ENCODE data around the gene PMF1.
A peak's percentile ranks its signal among the peaks of the same experiment; 100 is the strongest.
"Not testable (repeated sequence)": the region's sequence is repeated elsewhere in the genome, so short reads cannot be mapped to it uniquely, and the experiment has no call there.

The PMF1 gene

GRCh38 chr1:156212833-156213643 lies at the start of gene PMF1:
TSS of gene PMF1 (plus strand) at chr1:156213007. CDS start at chr1:156213016, 9 bp downstream.
- DNase-seq (ENCODE audit: low spot score) = peak; percentile 100

GRCh38 chr1:156163712-156164111 lies 49.1 kb upstream of the PMF1 start:
- DNase-seq (ENCODE audit: low spot score) = no peak

GRCh38 chr1:156164125-156164831 lies 48.5 kb upstream of the PMF1 start:
- DNase-seq (ENCODE audit: low spot score) = no peak

GRCh38 chr1:156165083-156165482 lies 47.7 kb upstream of the PMF1 start:
- DNase-seq (ENCODE audit: low spot score) = no peak

GRCh38 chr1:156167536-156167935 lies 45.3 kb upstream of the PMF1 start:
- no peak for DNase-seq (ENCODE audit: low spot score)

GRCh38 chr1:156172696-156173470 lies 39.9 kb upstream of the PMF1 start:
- DNase-seq (ENCODE audit: low spot score) = peak; percentile 1

- no peak for DNase-seq (ENCODE audit: low spot score)
Observed at GRCh38 chr1:156176610-156177210, 36.1 kb upstream of the PMF1 start.

GRCh38 chr1:156177919-156178654 lies 34.7 kb upstream of the PMF1 start:
- no peak for DNase-seq (ENCODE audit: low spot score)

GRCh38 chr1:156180471-156180870 lies 32.3 kb upstream of the PMF1 start:
- DNase-seq (ENCODE audit: low spot score) = no peak

- not testable (repeated sequence) for DNase-seq (ENCODE audit: low spot score)
Observed at GRCh38 chr1:156181391-156181924, 31.3 kb upstream of the PMF1 start.

- DNase-seq (ENCODE audit: low spot score) = not testable (repeated sequence)
Observed at GRCh38 chr1:156182010-156182779, 30.6 kb upstream of the PMF1 start.

- not testable (repeated sequence) for DNase-seq (ENCODE audit: low spot score)
Observed at GRCh38 chr1:156186347-156187177, 26.2 kb upstream of the PMF1 start.

GRCh38 chr1:156190265-156190664 lies 22.5 kb upstream of the PMF1 start:
- DNase-seq (ENCODE audit: low spot score) = not testable (repeated sequence)

GRCh38 chr1:156191292-156191964 lies 21.4 kb upstream of the PMF1 start:
- DNase-seq (ENCODE audit: low spot score) = no peak

GRCh38 chr1:156193208-156193487 lies 19.7 kb upstream of the PMF1 start:
- no peak for DNase-seq (ENCODE audit: low spot score)

- DNase-seq (ENCODE audit: low spot score) = peak; percentile 96
Observed at GRCh38 chr1:156193488-156194299, 19.1 kb upstream of the PMF1 start, which contains the start of gene SLC25A44. TSS of gene SLC25A44 (plus strand) at chr1:156194104. CDS start at chr1:156199848, 5,744 bp downstream.

- no peak for DNase-seq (ENCODE audit: low spot score)
Observed at GRCh38 chr1:156194300-156194652, 18.5 kb upstream of the PMF1 start.

- DNase-seq (ENCODE audit: low spot score) = no peak
Observed at GRCh38 chr1:156195853-156196252, 17.0 kb upstream of the PMF1 start.
